Erythroblast (primary cell): ENCODE results near the gene SQOR.

Source experiments
- GATA1 ChIP-seq: IDR thresholded peaks from 2 replicates; pipeline ENCODE4 v1.6.1; 2011; ENCODE audit warnings: low read depth, mild to moderate bottlenecking, control low read depth, low read length, moderate library complexity
- POLR2A ChIP-seq: IDR thresholded peaks from 2 replicates; pipeline ENCODE4 v1.6.1; 2011; ENCODE audit warnings: mild to moderate bottlenecking, low read length

- TF ChIP-seq POLR2A = peak; percentile 56
- TF ChIP-seq GATA1 = no peak
These were observed at the start of gene SQOR for GRCh38 chr15:45634432-45635190.
